IPS-20b (cell line): ENCODE results near the gene PLEKHA7.
"Not testable (repeated sequence)": the region's sequence is repeated elsewhere in the genome, so short reads cannot be mapped to it uniquely, and the experiment has no call there.

ENCODE experiments used
- H3K27ac ChIP-seq: one replicate; pipeline ENCODE4 v1.5.1; 2013; ENCODE audit warnings: low read length
- H3K27me3 ChIP-seq: 2 replicates; pipeline ENCODE4 v1.6.1; 2013; ENCODE audit warnings: mild to moderate bottlenecking, low read length, inconsistent platforms; ENCODE audit not compliant: insufficient read depth
- H3K36me3 ChIP-seq: 2 replicates; pipeline ENCODE4 v1.6.1; 2013; ENCODE audit warnings: low read depth, mild to moderate bottlenecking, inconsistent platforms, low read length, moderate library complexity; ENCODE audit not compliant: insufficient read depth
- H3K4me1 ChIP-seq: 2 replicates; pipeline ENCODE4 v1.6.1; 2013; ENCODE audit warnings: mild to moderate bottlenecking, control low read depth, inconsistent platforms, low read length, moderate library complexity; ENCODE audit not compliant: insufficient read depth
- H3K4me3 ChIP-seq: 2 replicates; pipeline ENCODE4 v1.5.1; 2013; ENCODE audit warnings: mild to moderate bottlenecking, low read length, inconsistent platforms
- H3K9ac ChIP-seq: 2 replicates; pipeline ENCODE4 v1.6.1; 2013; ENCODE audit warnings: low read depth, mild to moderate bottlenecking, inconsistent platforms, low read length, moderate library complexity
- H3K9me3 ChIP-seq: 2 replicates; pipeline ENCODE4 v1.6.1; 2013; ENCODE audit warnings: mild to moderate bottlenecking, low read depth, low read length, inconsistent platforms; ENCODE audit not compliant: insufficient read depth

PLEKHA7 gene

GRCh38 chr11:16918543-16919182 lies 95.6 kb downstream of the PLEKHA7 start:
- H3K36me3 ChIP-seq, H3K27ac ChIP-seq, H3K9me3 ChIP-seq, H3K4me1 ChIP-seq, H3K9ac ChIP-seq, H3K4me3 ChIP-seq: not testable (repeated sequence)
- peaks cover 32% of the 10 kb centered on the region for H3K27me3 ChIP-seq

GRCh38 chr11:16917941-16918340 lies 96.3 kb downstream of the PLEKHA7 start:
- Histone ChIP-seq H3K36me3 (no peaks in the 10 kb centered on the region), H3K27ac (no peak overlapping the region), H3K4me1 (peaks cover 13% of the 10 kb centered on the region; the same call in 1 of the 2 replicates), H3K4me3 (no peak overlapping the region), H3K9ac (no peak overlapping the region), H3K9me3 (no peaks in the 10 kb centered on the region), H3K27me3 (peaks cover 25% of the 10 kb centered on the region)

- H3K36me3 ChIP-seq = no peaks in the 10 kb centered on the region
- H3K27me3 ChIP-seq = no peaks in the 10 kb centered on the region
- H3K4me3 ChIP-seq = no peak overlapping the region
- H3K9me3 ChIP-seq = no peaks in the 10 kb centered on the region
- no peak overlapping the region for H3K9ac ChIP-seq
- no peak overlapping the region for H3K27ac ChIP-seq
- H3K4me1 ChIP-seq = peaks cover 13% of the 10 kb centered on the region; the same call in 1 of the 2 replicates
Observed at GRCh38 chr11:16912692-16913111, 101.5 kb downstream of the PLEKHA7 start.

- Histone ChIP-seq H3K9ac (no peak overlapping the region), H3K36me3 (no peaks in the 10 kb centered on the region), H3K4me1 (peaks cover 13% of the 10 kb centered on the region; the same call in 1 of the 2 replicates), H3K27me3 (no peaks in the 10 kb centered on the region), H3K4me3 (no peak overlapping the region), H3K9me3 (no peaks in the 10 kb centered on the region), H3K27ac (no peak overlapping the region)
Observed at GRCh38 chr11:16911658-16912057, 102.6 kb downstream of the PLEKHA7 start.

- Histone ChIP-seq H3K4me3 (no peak overlapping the region), H3K27ac (no peak overlapping the region), H3K9ac (0 out of 2 replicates have a peak overlapping the region, but pooled peaks have one; percentile 15), H3K9me3 (no peaks in the 10 kb centered on the region), H3K4me1 (peaks cover 13% of the 10 kb centered on the region; the same call in 1 of the 2 replicates), H3K27me3 (no peaks in the 10 kb centered on the region), H3K36me3 (no peaks in the 10 kb centered on the region)
Observed at GRCh38 chr11:16911186-16911585, 103.0 kb downstream of the PLEKHA7 start.

- H3K9ac ChIP-seq = no peak overlapping the region
- no peaks in the 10 kb centered on the region for H3K27me3 ChIP-seq
- H3K27ac ChIP-seq = no peak overlapping the region
- H3K36me3 ChIP-seq = no peaks in the 10 kb centered on the region
- H3K9me3 ChIP-seq = no peaks in the 10 kb centered on the region
- no peak overlapping the region for H3K4me3 ChIP-seq
- peaks cover 13% of the 10 kb centered on the region; the same call in 1 of the 2 replicates for H3K4me1 ChIP-seq
Observed at GRCh38 chr11:16909359-16910035, 104.7 kb downstream of the PLEKHA7 start.

- Histone ChIP-seq H3K9me3 (no peaks in the 10 kb centered on the region), H3K4me1 (no peaks in the 10 kb centered on the region; the same call in 1 of the 2 replicates), H3K4me3 (no peak overlapping the region), H3K36me3 (no peaks in the 10 kb centered on the region), H3K27ac (no peak overlapping the region), H3K27me3 (peaks cover 9% of the 10 kb centered on the region; the same call in 1 of the 2 replicates), H3K9ac (no peak overlapping the region)
Observed at GRCh38 chr11:16905375-16905774, 108.8 kb downstream of the PLEKHA7 start.

- H3K4me3 ChIP-seq, H3K9me3 ChIP-seq, H3K27ac ChIP-seq, H3K9ac ChIP-seq, H3K4me1 ChIP-seq, H3K36me3 ChIP-seq: not testable (repeated sequence)
- H3K27me3 ChIP-seq = peaks cover 15% of the 10 kb centered on the region; the same call in 1 of the 2 replicates
Observed at GRCh38 chr11:16904761-16905160, 109.5 kb downstream of the PLEKHA7 start.

GRCh38 chr11:16902781-16903378 lies 111.3 kb downstream of the PLEKHA7 start:
- H3K36me3 ChIP-seq = no peaks in the 10 kb centered on the region
- H3K27me3 ChIP-seq = peaks cover 30% of the 10 kb centered on the region; the same call in 1 of the 2 replicates
- H3K4me3 ChIP-seq = no peak overlapping the region
- H3K9ac ChIP-seq = no peak overlapping the region
- no peaks in the 10 kb centered on the region for H3K9me3 ChIP-seq
- peaks cover 16% of the 10 kb centered on the region; the same call in 1 of the 2 replicates for H3K4me1 ChIP-seq
- H3K27ac ChIP-seq = no peak overlapping the region

GRCh38 chr11:16902182-16902581 lies 112.0 kb downstream of the PLEKHA7 start:
- Histone ChIP-seq H3K27me3 (peaks cover 30% of the 10 kb centered on the region; the same call in 1 of the 2 replicates), H3K27ac (no peak overlapping the region), H3K4me3 (no peak overlapping the region), H3K9ac (no peak overlapping the region), H3K36me3 (no peaks in the 10 kb centered on the region), H3K4me1 (peaks cover 23% of the 10 kb centered on the region; the same call in 1 of the 2 replicates), H3K9me3 (no peaks in the 10 kb centered on the region)

GRCh38 chr11:16900491-16900890 lies 113.7 kb downstream of the PLEKHA7 start:
- no peaks in the 10 kb centered on the region for H3K9me3 ChIP-seq
- H3K9ac ChIP-seq = no peak overlapping the region
- no peak overlapping the region for H3K27ac ChIP-seq
- H3K36me3 ChIP-seq = no peaks in the 10 kb centered on the region
- H3K27me3 ChIP-seq = peaks cover 46% of the 10 kb centered on the region
- peaks cover 34% of the 10 kb centered on the region for H3K4me1 ChIP-seq
- no peak overlapping the region for H3K4me3 ChIP-seq
